Astrocyte (in vitro differentiated cells and primary cell): ENCODE data around the gene ASB4.

Experiments used
- CTCF ChIP-seq: IDR thresholded peaks from 2 replicates; pipeline ENCODE4 v1.5.1; 2011; ENCODE audit warnings: low read depth, mild to moderate bottlenecking, inconsistent platforms, low read length, moderate library complexity; ENCODE audit not compliant: insufficient read depth
- EZH2 ChIP-seq: IDR thresholded peaks from 2 replicates; pipeline ENCODE4 v1.6.1; 2012; ENCODE audit warnings: mild to moderate bottlenecking, low read length, inconsistent platforms; ENCODE audit not compliant: insufficient read depth

- TF ChIP-seq CTCF, result no peak
- TF ChIP-seq EZH2, result no peak
Measured at GRCh38 chr7:95581467-95581866, 95.7 kb downstream of the ASB4 start.
